OCI-LY3 (cell line): Measurements from ENCODE around the gene MCEE.
"Not testable (repeated sequence)": the region's sequence is repeated elsewhere in the genome, so short reads cannot be mapped to it uniquely, and the experiment has no call there.

Experiments
- H2AFZ ChIP-seq: fragments of 200-600, 300-600 bp; shearing (Covaris generic); 2 replicates; pipeline ENCODE4 v1.6.0; 2014; ENCODE audit warnings: antibody characterized with exemption, low read depth, low read length
- H3K27ac ChIP-seq: fragments of 200-600, 300-600 bp; sonication (generic); 2 replicates; pipeline ENCODE4 v1.5.1; 2014; ENCODE audit warnings: mild to moderate bottlenecking, low read length, moderate library complexity, mixed read lengths
- H3K27me3 ChIP-seq: fragments of 200-600, 300-600 bp; sonication (generic); 2 replicates; pipeline ENCODE4 v1.6.1; 2014; ENCODE audit warnings: low read depth, low read length, mixed read lengths
- H3K36me3 ChIP-seq: fragments of 200-600, 300-600 bp; sonication (generic); replicated peaks from 2 replicates; pipeline ENCODE3; 2014; ENCODE audit warnings: low read depth, low read length, mixed read lengths
- H3K4me1 ChIP-seq: fragments of 300-600, 200-600 bp; sonication (generic); 2 replicates; pipeline ENCODE4 v1.6.1; 2014; ENCODE audit warnings: low read length, mixed read lengths
- H3K4me2 ChIP-seq: fragments of 200-600, 300-600 bp; sonication (generic); 2 replicates; pipeline ENCODE4 v1.6.1; 2014; ENCODE audit warnings: low read length, mixed read lengths
- H3K4me3 ChIP-seq: fragments of 300-600, 200-600 bp; sonication (generic); 2 replicates; pipeline ENCODE4 v1.5.1; 2014; ENCODE audit warnings: antibody characterized with exemption, mild to moderate bottlenecking, low read length, moderate library complexity
- H3K79me2 ChIP-seq: fragments of 300-600, 200-600 bp; shearing (Covaris generic); 2 replicates; pipeline ENCODE4 v1.6.1; 2014; ENCODE audit warnings: mild to moderate bottlenecking, low read length, mixed read lengths
- H3K9ac ChIP-seq: fragments of 300-600, 200-600 bp; shearing (Covaris generic); 2 replicates; pipeline ENCODE4 v1.6.0; 2014; ENCODE audit warnings: mild to moderate bottlenecking, low read length, moderate library complexity
- H3K9me3 ChIP-seq: fragments of 200-600, 300-600 bp; shearing (Covaris generic); 2 replicates; pipeline ENCODE4 v1.6.1; 2014; ENCODE audit warnings: low read length, mixed read lengths; ENCODE audit not compliant: insufficient read depth
- H4K20me1 ChIP-seq: fragments of 200-600, 300-600 bp; sonication (generic); 2 replicates; pipeline ENCODE4 v1.6.1; 2016; ENCODE audit warnings: low read length, mixed read lengths; ENCODE audit not compliant: insufficient read depth
- CTCF ChIP-seq: fragments of 200-600, 300-600 bp; sonication (generic); IDR thresholded peaks from 2 replicates; pipeline ENCODE4 v1.5.1; 2014; ENCODE audit warnings: antibody characterized with exemption, low read length, low read depth
- EZH2phosphoT487 ChIP-seq: fragments of 200-600 bp; shearing (Covaris generic); IDR thresholded peaks from 2 replicates; pipeline ENCODE4 v1.6.1; 2018; ENCODE audit warnings: antibody characterized with exemption, mixed run types, low read depth

MCEE gene

GRCh38 chr2:71113843-71114242, 16.2 kb downstream of the MCEE start:
- H3K4me3 ChIP-seq = no peak overlapping the region
- H4K20me1 ChIP-seq = no peaks in the 10 kb centered on the region
- no peak overlapping the region for H2AFZ ChIP-seq
- no peak for TF ChIP-seq CTCF
- no peak for TF ChIP-seq EZH2phosphoT487
- H3K9ac ChIP-seq = no peak overlapping the region
- no peak overlapping the region for H3K4me2 ChIP-seq
- no peaks in the 10 kb centered on the region for H3K79me2 ChIP-seq
- H3K9me3 ChIP-seq = no peaks in the 10 kb centered on the region
- H3K27ac ChIP-seq = no peak overlapping the region
- H3K27me3 ChIP-seq = no peaks in the 10 kb centered on the region
- H3K4me1 ChIP-seq = no peaks in the 10 kb centered on the region
- peaks cover 37% of the 10 kb centered on the region for H3K36me3 ChIP-seq

GRCh38 chr2:71108091-71108490, 21.9 kb downstream of the MCEE start:
- Histone ChIP-seq H3K9ac (no peak overlapping the region), H3K4me3 (no peak overlapping the region)
- TF ChIP-seq EZH2phosphoT487 (no peak), CTCF (no peak)

GRCh38 chr2:71106463-71106862, 23.6 kb downstream of the MCEE start:
- not testable (repeated sequence) for H3K4me3 ChIP-seq, H2AFZ ChIP-seq, H4K20me1 ChIP-seq, H3K4me1 ChIP-seq, H3K79me2 ChIP-seq, H3K27ac ChIP-seq, H3K9ac ChIP-seq, H3K4me2 ChIP-seq, H3K9me3 ChIP-seq, H3K27me3 ChIP-seq
- peaks cover 13% of the 10 kb centered on the region for H3K36me3 ChIP-seq

More at GRCh38 chr2:71108091-71108490, 21.9 kb downstream of the MCEE start:
- no peak overlapping the region for H2AFZ ChIP-seq
- H3K79me2 ChIP-seq = no peaks in the 10 kb centered on the region
- no peaks in the 10 kb centered on the region for H3K9me3 ChIP-seq
- no peaks in the 10 kb centered on the region for H3K27me3 ChIP-seq
- no peaks in the 10 kb centered on the region for H3K4me1 ChIP-seq
- no peak overlapping the region for H3K4me2 ChIP-seq
- no peaks in the 10 kb centered on the region for H4K20me1 ChIP-seq
- peaks cover 16% of the 10 kb centered on the region for H3K36me3 ChIP-seq
- no peak overlapping the region for H3K27ac ChIP-seq

- no peak overlapping the region for H3K27ac ChIP-seq
- H3K79me2 ChIP-seq = no peaks in the 10 kb centered on the region
- no peak overlapping the region for H2AFZ ChIP-seq
- H4K20me1 ChIP-seq = no peaks in the 10 kb centered on the region
- no peak for TF ChIP-seq EZH2phosphoT487
- TF ChIP-seq CTCF = no peak
- no peak overlapping the region for H3K4me2 ChIP-seq
- H3K4me1 ChIP-seq = no peaks in the 10 kb centered on the region
- no peaks in the 10 kb centered on the region for H3K27me3 ChIP-seq
- H3K36me3 ChIP-seq = peaks cover 6% of the 10 kb centered on the region
- H3K9me3 ChIP-seq = no peaks in the 10 kb centered on the region
- no peak overlapping the region for H3K9ac ChIP-seq
- H3K4me3 ChIP-seq = no peak overlapping the region
Observed at GRCh38 chr2:71103809-71104208, 26.2 kb downstream of the MCEE start.
